ENCODE results near the gene KRTAP5-5.
"Not testable (repeated sequence)": the region's sequence is repeated elsewhere in the genome, so short reads cannot be mapped to it uniquely, and the experiment has no call there.

The KRTAP5-5 gene, protein sequence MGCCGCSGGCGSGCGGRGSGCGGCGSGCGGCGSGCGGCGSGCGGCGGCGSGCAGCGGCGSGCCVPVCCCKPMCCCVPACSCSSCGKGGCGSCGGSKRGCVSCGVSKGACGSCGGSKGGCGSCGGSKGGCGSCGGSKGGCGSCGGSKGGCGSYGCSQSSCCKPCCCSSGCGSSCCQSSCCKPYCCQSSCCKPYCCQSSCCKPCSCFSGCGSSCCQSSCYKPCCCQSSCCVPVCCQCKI

DNA sequence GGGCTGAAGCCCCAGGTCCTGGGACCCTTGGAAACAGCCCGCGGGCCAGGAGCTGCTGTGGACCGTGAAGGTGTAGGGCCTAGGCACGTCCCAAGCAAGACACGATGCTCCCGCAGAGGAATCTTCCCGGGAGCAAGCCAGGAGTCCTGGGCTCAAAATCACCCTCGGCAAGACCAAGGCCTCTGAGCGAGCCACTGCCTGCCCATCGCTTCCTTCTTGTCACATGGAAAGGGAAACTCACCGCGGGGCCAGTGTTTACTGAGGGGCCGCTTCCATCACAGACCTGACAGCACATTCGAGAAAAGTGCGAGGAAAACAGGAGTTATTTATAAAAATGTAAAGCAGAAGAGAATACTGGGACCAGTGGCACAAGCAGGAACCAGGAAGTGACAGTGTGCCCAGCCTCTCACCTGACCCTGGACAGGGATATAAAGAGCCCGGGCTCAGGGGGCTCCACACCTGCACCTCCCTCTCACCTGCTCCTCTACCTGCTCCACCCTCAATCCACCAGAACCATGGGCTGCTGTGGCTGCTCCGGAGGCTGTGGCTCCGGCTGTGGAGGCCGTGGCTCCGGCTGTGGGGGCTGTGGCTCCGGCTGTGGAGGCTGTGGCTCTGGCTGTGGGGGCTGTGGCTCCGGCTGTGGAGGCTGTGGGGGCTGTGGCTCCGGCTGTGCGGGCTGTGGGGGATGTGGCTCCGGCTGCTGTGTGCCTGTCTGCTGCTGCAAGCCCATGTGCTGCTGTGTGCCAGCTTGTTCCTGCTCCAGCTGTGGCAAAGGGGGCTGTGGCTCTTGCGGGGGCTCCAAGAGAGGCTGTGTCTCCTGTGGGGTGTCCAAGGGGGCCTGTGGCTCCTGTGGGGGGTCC lies at the start of gene KRTAP5-5:
Gene KRTAP5-5, plus strand, starts transcription at position 450 of the 860 bp plus-strand sequence. Its CDS starts 66 bp downstream, at position 516.
- DNase-seq: no peak

DNA sequence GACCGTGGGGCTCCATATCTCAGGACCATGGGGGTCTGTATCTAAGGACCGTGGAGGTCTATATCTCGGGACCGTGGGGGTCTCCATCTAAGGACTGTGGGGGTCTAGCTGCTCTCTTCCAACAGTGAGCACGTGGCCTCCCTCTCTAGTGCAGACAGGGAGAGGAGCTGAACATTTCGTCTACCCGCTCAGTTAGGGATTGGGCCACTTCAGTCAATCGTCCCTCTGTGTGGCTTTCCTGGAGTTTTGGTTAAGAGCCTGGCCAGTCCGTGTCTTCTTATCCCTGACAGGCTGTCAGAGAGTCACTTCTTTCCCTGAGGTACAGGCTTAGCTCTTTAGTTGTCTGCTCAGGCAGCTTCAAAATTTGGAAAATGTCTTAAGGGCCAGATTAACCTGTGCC lies 47.6 kb upstream of the KRTAP5-5 start:
- no peak for DNase-seq

DNA sequence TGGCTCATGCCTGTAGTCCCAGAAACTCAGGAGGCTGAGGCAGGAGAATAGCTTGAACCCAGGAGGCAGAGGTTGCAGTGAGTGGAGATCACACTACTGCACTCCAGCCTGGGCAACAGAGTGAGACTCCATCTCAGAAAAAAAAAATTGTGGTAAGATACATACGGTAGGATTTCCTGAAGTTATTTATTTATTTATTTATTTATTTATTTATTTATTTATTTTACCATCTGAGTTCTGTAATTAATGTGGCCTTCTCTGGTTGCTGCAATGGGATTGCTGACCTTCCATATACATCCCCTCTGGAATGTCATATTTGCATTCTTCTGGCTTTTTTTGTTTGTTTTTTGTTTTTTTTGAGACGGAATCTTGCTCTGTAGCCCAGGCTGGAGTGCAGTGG lies 46.7 kb upstream of the KRTAP5-5 start:
- not testable (repeated sequence) for DNase-seq

DNA sequence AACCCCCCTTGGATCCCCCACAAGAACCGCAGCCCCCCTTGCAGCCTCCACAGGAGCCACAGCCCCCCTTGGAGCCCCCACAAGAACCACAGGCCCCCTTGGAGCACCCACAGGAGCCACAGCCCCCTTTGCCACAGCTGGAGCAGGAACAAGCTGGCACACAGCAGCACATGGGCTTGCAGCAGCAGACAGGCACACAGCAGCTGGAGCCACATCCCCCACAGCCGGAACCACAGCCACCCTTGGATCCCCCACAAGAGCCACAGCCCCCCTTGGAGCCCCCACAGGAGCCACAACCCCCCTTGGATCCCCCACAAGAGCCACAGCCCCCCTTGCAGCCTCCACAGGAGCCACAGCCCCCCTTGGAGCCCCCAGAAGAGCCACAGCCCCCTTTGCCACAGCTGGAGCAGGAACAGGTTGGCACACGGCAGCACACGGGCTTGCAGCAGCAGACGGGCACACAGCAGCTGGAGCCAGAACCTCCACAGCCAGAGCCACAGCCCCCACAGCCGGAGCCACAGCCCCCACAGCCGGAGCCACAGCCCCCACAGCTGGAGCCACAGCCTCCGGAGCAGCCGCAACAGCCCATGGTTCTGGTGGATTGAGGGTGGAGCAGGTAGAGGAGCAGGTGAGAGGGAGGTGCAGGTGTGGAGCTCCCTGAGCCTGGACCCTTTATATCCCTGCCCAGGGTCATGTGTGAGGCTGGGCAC lies 44.8 kb upstream of the KRTAP5-5 start, which contains the start of gene KRTAP5-1:
Gene KRTAP5-1, minus strand, starts transcription at position 623 of the 710 bp plus-strand sequence. Its CDS starts 34 bp downstream, at position 589.
- not testable (repeated sequence) for DNase-seq

DNA sequence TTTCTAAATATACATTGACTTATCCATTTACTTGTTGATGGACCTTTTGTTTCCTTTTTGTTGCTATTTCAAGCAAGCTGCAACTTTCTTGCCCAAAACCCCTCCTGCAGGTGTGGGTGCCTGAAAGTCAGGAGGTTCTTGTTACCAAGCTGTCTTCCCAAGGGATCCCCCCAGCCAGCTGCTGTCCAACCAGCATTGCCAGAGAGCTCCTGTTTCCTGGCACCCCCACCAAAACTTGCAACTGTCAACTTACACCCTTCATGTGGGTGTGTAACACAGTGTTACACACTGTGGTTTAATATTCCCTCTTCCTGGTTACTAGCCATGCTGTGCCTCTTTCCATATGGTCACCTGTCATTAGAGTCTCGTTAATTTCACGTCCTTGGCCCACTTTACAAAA lies 42.9 kb upstream of the KRTAP5-5 start:
- no peak for DNase-seq

DNA sequence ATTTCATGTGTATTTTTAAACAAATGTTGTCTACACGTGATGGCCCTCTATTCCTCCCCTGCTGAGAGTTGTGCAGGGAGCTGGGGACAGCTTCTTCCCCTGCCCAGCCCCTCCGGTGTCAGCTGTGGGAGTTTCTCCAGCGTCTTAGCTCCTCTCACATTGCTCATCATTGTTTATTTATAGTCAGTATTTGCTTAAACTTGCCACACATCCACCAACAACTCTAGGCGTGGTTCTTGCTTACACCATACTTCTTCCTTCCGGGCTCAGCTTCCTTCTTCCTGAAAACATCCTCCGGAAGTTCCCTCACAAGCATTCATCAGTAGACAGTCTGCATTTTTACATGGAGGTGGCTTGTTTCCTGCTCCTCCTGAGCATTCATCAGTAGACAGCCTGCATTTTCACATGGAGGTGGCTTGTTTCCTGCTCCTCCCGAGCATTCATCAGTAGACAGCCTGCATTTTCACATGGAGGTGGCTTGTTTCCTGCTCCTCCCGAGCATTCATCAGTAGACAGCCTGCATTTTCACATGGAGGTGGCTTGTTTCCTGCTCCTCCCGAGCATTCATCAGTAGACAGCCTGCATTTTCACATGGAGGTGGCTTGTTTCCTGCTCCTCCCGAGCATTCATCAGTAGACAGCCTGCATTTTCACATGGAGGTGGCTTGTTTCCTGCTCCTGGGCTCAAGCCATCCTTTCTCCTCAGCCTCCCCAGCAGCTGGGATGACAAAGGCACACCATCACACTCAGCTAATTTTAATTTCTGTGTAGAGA lies 40.2 kb upstream of the KRTAP5-5 start:
- peak; percentile 39 for DNase-seq

DNA sequence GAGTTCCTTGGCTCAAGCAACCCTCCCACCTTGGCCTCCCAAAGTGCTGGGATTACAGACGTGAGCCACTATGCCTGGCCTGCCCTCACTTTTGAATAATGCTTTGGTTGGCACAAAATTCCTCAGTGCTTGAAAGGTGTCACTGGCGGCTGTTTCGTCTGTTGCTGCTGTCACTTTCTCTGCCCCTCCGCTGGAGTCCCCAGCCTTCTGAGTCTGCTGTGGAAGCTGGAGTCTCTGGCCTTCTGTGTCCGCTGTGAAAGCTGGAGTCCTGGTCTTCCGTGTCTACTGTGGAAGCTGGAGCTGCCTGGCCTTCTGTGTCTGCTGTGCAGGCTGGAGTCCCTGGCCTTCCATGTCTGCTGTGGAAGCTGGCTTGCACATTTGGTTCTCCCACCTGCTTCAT lies 39.6 kb upstream of the KRTAP5-5 start:
- no peak for DNase-seq

DNA sequence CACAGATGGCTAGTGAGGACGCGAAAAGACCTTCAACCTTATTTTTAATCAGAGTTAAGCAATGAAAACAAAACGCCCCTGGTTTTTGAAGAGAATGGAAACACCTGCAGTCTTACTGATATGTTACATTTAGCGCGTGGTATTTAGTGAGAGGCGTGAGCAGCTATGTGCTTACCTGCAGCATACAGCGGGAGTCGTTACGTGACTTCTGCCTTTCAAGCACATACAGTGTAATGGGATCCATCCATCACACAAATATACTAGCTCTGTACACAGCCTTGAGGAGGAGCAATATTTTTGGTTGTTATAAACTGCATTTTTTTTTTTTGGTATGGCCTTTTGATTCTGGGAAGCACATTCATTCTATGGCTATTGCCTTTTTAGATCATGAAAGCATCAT lies 36.9 kb upstream of the KRTAP5-5 start:
- DNase-seq: no peak

DNA sequence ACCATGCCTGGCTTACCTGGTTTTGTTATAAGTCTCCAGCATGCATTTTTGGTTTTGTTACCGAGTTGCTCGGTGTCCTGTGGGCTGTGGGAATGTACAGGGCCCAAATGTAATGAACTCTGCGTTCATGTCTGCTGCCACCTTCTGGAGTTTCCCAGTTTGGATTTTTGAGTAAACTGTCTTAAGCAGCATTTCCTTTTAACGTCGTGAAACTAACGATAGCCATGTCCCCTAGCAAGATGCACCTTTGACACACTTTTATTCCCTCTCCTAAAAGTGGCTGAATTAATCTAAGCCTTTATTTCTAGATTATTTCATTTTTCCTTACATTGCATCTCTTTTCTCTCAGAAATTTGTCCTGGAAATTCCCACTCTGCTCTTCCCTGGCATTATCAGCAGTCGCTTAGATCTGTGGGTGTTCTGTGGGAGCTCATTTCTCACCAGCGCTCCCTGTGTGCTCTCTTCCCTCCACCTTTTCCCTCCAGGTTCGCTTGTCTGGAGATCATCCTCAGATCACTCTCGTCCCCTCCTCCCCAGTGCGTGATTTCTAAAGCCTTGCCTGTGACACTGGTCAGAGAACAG lies 33.5 kb upstream of the KRTAP5-5 start:
- not testable (repeated sequence) for DNase-seq

DNA sequence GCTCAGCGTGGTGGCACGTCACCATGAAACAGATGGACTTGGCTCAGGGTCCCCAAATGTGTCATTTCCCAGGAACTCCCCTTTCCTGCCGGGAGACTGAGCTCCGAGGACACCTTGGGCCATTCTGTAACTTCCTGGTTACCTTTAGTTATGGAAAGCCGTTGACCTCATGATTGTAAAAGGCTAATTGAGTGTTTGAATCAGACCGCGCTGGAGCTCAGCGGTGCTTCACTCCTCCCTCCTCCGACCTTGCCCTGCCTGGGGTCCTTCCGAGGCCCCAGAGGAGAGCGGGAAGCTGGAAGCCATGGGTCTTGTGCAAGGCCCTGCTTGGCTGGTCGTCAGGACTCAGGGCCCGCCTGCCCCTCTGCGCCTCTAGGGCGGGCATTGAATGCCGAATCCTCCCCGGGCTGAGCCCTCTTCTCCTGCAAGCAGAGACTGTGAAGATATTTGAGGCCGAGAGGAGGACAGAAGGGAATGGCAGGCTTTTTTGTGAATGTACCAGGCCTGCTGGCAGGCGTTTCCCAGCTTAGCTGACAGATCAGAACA lies 32.9 kb upstream of the KRTAP5-5 start:
- DNase-seq: not testable (repeated sequence)

DNA sequence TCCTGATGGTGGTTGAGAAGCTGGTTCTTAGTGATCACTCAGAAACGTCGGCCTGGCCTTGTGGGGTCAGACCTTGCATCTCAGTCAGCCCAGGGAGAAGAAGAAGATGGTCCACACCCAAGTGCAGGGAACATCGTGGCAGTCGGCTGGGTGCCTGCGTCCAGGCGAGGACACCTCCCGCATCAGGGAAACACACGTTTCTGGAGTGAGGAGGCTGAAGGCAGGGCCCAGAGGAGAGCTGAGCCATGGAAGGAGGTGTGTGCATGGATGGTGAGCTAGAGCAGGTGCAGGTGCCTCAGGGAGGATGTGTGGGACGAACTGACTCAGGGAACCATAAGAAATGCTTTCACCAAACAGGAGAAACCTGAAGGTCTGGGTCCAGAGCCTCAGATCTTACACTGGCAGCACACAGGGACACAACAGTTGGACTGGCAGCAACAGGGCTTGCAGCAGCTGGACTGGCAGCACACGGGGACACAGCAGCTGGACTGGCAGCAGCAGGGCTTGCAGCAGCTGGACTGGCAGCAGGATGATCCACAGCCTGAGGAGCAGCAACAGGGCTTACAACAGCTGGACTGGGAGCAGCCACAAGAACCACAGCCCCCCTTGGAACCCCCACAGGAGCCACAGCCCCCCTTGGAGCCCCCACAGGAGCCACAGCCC lies 32.1 kb upstream of the KRTAP5-5 start:
- no peak for DNase-seq

DNA sequence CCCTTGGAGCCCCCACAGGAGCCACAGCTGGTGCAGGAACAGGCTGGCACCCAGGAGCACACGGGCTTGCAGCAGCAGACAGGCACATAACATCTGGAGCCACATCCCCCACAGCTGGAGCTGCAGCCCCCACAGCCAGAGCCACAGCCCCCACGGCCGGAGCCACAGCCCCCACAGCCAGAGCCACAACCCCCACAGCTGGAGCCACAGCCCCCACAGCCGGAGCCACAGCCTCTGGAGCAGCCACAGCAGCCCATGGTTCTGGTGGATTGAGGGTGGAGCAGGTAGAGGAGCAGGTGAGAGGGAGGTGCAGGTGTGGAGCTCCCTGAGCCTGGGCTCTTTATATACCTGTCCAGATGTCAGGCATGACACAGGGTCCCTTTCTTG lies 31.6 kb upstream of the KRTAP5-5 start, which contains the start of gene KRTAP5-2:
Gene KRTAP5-2, minus strand, starts transcription at position 301 of the 387 bp plus-strand sequence. Its CDS starts 44 bp downstream, at position 257.
- DNase-seq: no peak

DNA sequence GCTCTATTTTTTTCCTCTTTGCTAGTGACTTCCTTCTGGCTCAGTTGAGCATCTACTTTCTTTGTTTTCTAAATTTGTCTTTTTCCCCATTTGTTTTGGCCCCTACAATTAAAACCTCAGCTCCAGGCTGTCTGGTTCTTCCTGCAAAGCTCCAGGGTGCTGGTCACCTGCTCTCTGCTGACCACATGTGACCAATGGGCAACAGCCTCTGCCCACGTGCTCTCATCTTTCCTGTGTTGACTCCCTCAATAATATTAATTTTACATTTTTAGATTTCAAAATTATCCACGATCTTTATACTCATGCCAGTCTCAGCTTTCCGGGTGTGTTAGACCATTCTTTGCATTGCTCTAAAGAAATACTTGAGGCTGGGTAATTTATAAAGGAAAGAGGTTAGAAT lies 31.2 kb upstream of the KRTAP5-5 start:
- not testable (repeated sequence) for DNase-seq

DNA sequence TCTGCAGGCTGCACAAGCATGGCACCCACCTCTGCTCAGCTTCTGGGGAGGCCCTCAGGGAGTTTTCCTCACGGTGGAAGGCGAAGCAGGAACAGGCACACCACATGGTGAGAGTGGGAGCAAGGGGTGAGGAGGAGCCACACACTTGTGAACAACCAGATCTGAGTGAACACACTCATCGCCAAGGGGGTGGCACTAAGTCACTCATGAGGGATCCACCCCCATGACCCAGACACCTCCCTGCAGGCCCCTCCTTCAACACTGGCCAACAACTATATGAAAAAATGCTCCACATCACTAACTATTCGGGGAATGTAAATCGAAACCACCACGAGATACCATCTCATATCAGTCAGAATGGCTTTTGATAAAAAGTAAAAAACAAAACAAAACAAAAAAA lies 30.8 kb upstream of the KRTAP5-5 start:
- DNase-seq: no peak

DNA sequence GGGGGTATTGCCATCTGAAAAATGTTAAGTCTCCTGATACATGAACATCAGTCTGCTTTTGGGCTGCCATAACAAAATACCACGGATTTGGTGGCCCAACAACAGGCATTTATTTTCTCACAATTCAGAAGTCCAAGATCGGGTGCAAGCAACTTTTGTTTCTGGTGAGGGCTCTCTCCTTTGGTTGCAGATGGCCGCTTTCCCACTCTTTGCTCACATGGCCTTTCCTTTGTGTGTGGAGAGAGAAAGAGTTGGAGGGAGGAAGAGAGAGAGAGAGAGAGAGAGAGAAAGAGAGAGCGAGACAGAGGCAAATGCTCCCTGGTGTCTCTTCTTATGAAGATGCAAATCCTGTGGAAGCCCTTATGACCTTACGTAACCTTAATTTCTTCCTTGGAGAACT lies 28.9 kb upstream of the KRTAP5-5 start:
- DNase-seq: no peak

DNA sequence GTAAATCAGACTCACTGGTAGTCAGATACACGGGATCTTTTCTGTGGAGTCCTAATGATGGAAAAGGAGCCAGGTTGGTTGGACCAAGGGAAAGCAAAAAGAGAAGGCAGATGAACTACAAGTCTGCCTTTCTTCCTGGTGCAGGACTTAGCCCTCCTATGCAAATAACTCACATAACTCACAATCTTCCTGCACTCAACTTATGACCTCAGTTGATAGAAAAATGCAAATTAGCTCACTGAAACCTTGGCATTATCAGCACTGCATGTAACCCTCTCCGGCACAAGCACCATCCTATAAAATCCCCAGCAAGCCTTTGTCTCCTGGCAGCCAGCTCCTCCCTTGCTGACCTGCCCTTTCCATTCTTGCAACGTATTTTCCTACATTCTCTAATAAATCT lies 27.9 kb upstream of the KRTAP5-5 start:
- not testable (repeated sequence) for DNase-seq

DNA sequence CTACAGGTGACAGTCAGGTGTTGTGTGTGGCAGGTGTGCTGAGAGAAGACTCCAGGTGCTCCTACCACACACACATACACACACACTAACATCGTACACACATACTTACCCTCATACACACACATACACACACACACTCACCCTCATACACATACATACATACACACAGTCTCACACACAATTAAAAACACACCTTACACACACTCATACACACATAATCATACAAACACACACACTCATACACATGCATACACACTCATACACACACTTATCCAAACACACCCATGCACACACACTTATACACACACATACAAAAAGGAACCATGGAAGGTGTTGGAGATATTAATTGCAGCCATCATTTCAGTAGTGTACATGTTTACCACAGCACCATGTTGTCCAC lies 25.9 kb upstream of the KRTAP5-5 start:
- DNase-seq: no peak

DNA sequence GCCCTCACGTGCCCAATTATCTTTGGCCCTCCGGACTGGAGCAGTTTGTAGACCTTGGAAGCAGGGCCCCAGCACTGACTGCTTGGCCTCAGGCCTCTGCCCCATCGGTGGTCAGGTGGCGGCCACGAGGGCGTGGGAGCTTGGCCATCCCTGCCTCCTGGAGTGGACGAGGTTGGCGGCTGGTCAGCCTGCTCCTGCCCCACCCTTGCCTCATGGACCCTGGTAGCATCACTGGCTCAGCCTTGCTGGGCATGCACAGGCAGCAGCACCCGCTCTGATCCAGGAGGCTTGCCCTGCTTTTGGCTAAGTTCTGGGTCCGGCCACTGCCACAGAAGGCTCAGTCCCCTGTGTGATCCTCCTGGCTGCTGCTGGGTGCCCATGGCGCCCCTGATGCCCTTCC lies 25.4 kb upstream of the KRTAP5-5 start:
- DNase-seq: no peak

DNA sequence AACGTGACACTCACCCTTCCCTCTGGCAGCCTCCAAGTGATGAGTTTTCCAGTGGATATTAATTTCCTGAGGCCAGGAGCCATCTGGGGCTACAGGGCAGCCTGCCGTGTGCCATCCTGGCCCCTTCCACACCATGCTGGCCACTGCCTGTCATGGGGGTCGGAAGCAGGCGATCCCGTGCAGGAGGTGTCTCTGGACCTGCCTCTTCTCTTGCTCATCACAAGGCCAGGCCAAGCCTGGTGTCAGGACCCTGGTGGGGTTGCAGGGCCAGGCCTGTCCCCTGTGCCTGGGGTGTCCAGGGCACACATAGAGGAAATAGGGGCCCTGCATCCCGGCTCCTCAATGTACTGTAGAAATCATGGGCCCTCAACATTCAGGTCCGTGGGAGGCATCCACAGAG lies 24.9 kb upstream of the KRTAP5-5 start:
- no peak for DNase-seq

DNA sequence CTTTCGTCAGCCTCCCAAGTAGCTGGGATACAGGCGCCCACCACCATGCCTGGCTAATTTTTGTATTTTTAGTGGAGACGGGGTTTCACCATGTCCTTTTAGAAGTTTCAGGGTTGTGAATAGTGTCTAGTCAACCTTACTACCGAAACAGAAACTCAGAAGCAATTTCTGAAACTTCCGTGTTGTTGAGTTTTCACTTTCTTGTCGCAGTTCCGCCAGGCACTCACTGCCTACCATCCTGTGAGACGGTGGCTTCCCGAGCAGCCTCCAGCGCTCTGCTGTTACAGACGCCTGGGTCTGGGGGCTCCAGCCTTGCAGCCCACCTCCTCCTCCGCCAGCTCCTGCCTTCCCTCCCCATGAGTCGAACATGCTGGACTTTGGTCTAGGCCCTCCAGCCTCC lies 23.7 kb upstream of the KRTAP5-5 start:
- DNase-seq: peak; percentile 24

DNA sequence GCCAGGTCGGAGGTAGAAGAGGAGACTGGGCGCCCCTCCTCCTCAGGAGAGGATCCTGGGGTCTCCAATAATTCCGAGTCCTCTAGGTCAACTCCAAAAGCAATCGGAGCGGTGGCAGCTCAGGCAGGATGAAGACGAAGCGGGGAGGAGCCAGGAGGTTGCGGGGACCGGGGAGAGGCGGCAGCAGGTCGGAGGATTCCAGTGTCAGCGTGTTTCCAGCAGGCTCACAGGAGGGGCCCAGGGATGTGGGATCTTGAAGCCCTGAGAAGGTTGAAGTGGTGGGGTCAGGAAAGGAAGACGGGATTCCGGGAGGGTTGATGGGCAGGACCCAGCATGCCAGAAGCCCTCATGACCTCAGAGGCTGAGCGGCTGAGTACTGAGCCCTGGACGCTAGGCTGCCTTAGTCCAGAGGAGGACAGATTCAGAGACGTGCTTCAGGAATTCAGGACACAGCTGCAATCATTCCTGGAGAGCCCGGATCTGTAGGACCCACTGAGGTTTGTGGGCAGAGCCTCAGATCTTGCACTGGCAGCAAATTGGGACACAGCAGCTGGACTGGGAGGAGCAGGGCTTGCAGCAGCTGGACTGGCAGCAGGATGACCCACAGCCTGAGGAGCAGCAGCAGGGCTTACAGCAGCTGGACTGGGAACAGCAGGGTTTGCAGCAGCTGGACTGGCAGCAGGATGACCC lies 22.3 kb upstream of the KRTAP5-5 start:
- not testable (repeated sequence) for DNase-seq
